ENCODE results near the gene SPRN.

The SPRN gene

DNA sequence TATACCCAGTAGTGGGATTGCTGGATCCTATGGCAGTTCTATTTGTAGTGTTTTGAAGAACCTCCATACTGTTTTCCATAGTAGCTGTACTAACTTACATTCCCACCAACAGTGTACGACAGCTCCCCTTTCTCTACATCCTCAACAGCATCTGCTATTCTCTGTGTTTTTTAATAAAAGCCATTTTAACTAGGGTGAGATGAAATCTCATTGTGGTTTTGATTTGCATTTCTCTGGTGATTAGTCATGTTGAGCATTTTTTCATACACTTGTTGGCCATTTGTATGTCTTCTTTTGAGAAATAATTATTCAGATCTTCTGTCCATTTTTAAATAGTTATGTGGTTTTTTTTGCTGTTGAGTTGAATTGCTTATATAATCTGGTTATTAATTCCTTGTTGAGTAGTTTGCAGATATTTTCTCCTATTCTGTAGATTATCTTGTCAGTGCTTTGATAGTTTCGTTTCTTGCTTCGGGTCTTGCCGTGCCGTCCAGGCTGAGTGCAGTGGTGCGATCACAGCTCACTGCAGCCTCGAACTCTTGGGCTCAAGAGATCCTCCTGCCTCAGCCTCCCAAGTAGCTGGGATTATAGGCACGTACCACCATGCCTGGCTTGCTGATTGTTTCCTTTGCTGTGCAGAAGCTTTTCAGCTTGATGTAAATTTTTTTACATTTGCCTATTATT is 18.4 kb downstream of the SPRN start:
- DNase-seq (ENCODE audit: low read depth in 2 of 2): peak; percentile 23 to 24

DNA sequence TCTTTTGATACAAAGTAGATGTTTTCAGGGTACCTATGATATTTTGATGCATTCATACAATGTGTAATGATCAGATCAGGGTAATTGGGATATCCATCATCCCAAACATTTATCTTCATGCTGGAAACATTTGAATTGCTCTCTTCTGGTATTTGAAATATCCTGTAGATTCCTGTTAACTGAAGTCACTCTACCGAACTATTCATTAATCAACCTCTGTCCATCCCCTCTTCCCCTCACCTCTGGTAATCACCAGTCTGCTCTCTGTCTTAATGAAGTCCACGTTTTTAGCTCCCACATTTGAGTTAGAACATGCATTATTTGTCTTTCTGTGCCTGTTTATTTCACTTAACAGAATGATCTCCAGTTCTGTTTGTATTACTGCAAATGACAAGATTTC is 19.2 kb downstream of the SPRN start:
- DNase-seq (ENCODE audit: low read depth in 2 of 2): no peak

DNA sequence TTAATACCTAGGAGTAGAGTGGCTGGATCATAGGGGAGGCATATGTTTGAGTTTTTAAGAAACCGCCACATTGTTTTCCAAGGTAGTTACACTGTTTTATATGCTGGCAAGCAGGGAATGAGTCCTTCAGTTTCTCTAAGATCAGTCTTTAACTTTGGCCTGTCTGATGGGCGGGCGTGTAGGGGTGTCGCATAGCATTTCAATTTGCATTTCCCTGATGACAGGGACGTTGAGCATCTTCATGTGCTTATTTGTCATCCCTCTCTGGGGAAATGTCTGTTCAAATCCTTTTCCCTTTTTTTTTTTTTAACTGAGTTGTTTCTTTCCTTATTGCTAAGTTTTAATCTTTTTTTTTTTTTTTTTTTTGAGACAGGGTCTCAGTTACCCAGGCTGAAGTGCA is 20.6 kb downstream of the SPRN start:
- DNase-seq (ENCODE audit: low read depth in 2 of 2): no peak

DNA sequence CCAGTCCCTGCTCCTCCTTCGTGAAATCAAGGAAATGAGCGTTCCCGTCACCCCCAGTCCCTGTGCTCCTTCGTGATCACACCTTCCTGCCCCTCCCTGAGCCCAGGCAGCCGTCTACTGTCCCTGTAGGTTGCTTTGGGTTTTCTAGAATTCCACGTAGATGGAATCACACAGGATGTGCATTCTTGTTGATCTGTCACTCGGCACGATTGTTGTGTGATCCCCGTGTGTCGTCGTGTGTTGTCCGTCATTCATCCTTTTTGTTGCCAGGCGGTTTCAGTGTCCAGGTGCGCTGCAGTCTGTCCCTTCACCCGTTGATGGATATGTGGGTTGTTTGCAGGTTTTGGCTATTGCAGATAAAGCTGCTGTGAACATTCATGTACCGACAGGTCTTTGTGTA is 21.1 kb downstream of the SPRN start:
- no peak for DNase-seq (ENCODE audit: low read depth in 2 of 2)

DNA sequence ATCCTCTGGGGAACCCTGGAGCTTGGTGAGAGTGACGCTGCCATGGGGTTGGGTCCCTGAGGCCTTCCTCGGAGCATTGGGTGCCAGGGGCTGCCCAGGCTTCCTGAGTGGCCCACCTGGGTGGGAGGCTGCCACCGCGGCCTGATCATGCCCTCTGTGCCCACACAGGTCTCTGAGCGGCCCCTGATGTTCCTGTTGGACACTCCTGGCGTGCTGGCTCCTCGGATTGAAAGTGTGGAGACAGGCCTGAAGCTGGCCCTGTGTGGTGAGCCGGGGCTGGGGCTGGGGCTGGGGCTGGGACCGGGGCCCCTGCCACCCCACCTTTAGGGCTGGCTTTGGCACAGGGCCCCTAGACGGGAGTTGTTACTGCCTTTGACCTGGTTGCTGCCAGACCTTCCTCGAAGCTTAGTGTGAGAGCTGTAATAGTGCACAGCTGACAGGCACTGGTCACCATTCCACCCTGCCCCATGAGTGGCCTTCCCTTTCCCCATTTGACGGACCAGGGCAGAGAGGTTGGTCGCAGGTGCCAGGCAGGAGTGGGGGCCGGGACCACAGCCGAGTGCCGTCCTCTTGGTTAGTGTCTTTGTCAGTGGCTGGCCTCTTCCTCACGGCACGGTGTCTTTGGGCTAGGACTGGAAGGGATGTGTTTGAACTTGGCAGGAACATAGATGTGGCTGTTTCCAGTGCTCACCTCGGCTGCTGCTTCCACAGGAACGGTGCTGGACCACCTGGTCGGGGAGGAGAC is 22.3 kb downstream of the SPRN start:
- no peak for DNase-seq (ENCODE audit: low read depth in 2 of 2)

DNA sequence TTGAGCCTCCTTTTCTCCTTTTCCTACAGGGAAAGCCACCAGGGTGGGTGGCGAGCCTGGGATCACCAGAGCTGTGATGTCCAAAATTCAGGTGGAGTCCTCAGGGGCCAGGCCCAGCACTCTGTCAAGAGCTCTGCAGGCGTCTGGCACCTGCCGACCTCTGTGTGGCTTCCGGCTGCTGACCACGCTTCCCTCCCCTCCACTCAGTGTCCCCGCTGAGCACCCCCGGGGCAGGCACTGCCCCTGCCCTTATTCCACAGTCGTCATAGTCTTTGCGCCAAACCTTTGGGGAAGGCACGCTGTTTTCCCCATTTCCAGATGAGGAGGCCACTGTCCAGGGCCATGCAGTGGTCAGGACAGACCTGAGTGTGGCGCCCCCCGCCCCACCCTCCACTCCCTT is 22.9 kb downstream of the SPRN start:
- DNase-seq (ENCODE audit: low read depth in 2 of 2): no peak

DNA sequence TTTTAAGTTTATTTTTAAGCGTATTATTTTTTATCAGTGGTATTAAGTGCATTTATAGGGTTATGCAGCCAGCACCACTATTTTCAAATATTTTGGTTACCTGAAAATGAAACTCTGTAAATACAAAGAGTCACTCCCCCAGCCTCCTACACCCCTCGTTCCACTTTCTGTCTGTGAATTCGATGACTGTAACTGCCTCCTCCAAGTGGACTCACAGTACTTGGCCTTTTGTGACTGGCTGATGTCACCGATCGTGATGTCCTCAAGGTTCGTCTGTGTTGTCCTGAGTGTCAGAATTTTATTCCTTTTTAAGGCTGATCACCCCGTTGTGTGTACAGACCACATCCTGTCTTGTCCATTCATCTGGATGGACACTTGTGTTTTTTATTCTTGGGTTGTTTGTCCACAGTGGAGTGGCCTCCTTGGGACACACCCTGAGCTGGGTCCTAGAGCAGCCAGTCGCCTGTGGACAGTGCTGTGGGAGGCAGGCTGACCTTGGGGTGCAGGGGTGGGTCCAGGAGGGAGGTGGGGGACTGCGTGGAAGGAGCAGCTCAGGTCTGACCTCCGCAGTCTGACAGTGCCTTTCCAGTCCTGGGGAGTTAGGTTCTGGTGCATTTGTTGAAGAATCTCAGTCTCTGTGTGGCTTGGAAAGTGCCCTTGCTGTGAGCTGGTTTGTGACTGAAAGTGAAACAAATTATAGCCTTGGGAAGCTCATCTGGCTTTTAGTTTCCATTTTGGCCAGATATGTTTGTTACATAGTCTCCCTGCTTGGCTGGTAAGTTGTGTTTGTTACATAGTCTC is 23.6 kb downstream of the SPRN start:
- no peak for DNase-seq (ENCODE audit: low read depth in 2 of 2)

DNA sequence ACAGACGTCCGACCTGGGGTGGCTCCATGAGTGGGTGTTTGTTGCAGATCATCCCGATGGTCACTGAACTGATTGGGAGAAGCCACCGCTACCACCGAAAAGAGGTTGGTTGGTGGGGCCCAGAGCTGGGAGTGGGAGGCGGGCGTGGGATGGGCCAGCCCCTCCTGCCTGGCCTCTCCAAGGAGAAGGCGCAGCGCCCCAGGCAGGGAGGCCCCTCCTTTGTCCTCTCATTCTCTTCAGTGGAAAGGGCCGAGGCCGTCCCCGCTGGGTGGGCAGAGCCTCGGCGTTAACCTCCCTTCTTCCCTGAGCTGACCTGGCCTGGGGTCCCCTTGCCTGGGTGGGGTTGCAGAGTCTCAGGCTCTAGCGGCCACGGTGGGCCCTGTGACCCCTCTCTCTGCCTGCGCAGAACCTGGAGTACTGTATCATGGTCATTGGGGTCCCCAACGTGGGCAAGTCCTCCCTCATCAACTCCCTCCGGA is 25.3 kb downstream of the SPRN start:
- no peak for DNase-seq (ENCODE audit: low read depth in 2 of 2)

DNA sequence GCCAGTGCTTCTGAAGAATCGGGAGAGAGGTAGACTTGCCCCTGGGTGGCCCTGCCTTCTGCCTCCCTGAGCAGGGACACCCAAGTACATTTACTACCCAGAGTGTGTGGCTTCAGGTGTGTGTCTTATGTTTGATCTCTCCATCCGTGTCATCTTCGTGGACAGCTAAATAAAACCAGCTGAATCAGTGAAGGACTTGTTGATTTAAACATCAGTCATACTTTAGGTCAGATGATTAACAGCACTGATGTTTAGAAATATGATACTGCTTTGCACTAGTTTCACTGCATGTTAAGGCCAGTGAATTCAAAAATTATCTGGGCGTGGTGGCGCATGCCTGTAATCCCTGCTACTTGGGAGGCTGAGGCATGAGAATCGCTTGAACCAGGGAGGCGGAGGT is 26.5 kb downstream of the SPRN start:
- no peak for DNase-seq (ENCODE audit: low read depth in 2 of 2)

DNA sequence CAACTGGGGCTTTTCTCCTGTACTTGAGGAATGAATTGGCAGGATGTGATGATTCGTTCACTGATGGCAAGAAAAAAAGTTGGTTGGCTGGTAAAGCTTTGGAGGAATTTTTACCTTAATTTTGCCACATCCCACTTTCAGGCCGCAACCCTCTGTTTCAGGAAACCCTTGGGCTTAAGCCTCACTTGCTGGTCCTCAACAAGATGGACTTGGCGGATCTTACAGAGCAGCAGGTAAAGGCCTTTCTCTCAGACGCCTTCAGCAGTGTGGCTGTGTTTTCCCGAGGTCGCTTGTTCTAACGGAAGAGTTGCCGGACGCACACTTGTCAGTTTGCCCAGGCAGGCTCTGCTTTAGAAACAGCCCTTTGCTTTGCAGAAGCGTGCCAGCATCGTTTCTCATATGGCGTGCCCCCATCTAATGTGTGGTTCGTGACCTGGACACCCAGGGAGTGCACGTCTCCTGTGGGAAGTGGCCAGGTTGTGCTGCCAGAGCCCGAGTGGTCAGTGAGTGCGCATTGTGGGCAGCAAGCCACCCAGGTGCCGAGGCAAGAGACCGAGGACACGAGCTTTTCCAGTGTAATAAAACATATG is 28.3 kb downstream of the SPRN start:
- DNase-seq (ENCODE audit: low read depth in 2 of 2): no peak

DNA sequence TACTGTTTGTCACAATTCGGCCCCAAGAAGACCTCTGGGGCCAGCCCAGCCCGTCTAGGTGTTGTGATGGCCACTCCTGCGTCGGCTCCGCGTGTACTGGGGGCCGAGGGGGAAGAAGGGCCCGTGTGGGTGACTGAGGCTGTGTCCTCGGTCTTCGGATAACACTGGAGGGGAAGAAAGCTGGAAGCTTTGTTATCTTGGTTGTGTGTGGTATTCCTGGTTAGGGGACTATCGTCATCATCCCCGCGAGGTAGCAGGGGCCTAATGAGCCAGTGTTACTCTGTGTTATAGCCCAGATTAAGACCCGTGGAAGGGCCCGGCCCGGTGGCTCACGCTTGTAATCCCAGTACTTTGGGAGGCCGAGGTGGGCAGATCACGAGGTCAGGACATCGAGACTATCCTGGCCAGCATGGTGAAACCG is 29.6 kb downstream of the SPRN start:
- no peak for DNase-seq (ENCODE audit: low read depth in 2 of 2)

DNA sequence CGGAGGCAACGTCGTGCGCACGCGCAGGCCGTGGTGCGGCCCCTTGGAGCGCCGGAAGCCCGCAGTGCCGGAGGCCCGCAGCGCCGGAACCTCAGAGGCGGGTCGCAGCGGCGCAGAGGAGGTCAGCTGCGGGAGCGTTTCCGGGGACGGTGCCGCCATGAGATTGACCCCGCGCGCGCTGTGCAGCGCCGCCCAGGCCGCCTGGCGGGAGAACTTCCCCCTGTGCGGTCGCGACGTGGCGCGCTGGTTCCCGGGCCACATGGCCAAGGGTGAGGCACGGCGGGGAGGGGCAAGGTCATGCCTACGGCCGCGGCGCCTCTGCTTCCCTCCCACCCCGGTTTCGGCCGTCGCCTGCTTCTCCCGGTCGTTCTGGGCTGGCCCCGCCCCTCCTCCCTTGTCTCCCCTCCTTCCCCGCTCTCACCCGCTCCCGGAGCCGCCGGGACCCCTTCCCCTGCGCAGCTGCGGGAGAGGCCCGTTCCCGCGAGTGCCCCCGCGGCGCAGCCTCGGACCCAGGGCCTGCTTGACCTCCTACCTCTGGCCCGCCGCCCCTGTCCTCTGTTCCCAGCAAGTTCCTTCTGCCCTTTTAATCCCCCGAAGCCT is 30.3 kb downstream of the SPRN start, which contains the start of gene MTG1:
Gene MTG1 (plus strand): TSS at position 94 of the 600 bp plus-strand sequence. CDS start 64 bp downstream, at position 158.
- peak; percentile 72 to 76 for DNase-seq (ENCODE audit: low read depth in 2 of 2)

DNA sequence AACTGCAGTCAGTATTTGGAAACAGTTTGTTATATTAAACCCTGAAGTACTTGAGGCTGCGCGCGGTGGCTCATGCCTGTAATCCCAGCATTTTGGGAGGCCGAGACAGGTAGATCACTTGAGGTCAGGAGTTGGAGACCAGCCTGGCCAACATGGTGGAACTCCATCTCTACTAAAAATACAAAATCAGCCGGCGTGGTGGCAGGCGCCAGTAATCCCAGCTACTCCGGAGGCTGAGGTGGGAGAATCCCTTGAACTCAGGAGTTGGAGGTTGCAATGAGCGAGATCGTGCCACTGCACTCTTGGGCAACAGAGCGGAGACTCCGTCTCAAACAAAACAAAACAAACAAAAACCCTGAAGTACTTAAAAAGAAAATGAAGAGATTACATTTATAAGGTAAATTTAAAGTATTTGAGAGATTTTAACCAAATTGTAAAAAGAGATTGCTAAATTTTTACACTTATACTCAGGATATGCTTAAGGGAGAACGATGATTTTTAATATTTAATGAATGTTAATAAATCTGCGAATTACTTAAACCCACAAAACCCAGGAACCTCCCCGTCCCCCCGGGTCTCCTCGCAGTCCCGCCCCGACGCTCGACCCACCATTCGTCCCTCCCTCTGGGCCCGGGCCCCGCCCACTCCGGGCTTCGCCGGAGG is 30.9 kb downstream of the SPRN start:
- no peak for DNase-seq (ENCODE audit: low read depth in 2 of 2)

DNA sequence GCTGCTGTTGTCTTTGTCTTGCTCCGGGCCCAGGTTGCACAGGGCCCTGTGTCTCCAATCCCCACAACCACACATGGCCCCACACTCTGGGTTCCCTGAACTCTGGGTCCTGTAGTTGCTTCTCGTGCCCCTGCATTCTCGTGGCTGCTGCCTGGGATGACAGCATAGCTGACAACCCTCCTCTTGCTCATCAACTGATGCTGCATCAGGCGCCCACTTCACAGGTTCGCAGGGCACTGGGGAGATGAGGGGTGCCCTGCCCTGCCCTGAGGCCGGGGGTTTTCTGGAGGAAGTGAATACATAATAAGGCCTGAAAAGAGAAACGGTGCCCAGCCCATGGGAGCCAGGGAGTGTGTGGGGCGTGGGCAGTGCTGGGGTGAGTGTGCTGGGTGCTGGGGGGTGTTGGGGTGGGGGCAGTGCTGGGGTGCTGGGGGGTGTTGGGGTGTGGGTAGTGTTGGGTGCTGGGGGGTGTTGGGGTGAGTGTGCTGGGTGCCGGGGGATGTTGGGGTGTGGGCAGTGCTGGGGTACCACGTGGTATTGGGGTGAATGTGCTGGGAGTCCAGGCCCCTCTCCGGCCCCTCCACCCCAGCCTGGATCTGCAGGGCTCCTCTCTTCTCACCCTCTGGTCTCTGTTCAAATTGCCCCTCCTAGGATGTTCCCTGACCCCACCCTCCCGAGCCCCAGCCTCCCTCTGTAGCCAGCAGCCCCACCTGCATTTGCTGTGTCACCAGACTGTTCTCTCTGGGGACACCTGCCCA is 32.5 kb downstream of the SPRN start:
- no peak for DNase-seq (ENCODE audit: low read depth in 2 of 2)

DNA sequence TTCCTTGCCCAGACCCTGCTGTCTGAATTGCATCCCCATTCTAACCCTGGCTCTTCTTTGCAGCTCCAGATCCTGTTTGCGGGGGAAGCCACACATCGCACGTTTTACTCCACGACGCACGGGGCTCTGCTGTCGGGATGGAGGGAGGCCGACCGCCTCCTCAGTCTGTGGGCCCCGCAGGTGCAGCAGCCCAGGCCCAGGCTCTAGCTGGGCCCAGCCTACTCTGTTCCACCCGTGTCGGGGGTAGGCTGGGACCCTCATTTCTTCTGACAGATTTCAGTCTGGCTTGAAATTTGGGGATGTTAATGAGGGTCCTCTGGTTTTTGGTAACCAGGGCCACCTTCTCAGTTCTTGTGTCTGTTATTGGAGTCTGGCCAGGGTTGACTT is 33.2 kb downstream of the SPRN start:
- DNase-seq (ENCODE audit: low read depth in 2 of 2): no peak

DNA sequence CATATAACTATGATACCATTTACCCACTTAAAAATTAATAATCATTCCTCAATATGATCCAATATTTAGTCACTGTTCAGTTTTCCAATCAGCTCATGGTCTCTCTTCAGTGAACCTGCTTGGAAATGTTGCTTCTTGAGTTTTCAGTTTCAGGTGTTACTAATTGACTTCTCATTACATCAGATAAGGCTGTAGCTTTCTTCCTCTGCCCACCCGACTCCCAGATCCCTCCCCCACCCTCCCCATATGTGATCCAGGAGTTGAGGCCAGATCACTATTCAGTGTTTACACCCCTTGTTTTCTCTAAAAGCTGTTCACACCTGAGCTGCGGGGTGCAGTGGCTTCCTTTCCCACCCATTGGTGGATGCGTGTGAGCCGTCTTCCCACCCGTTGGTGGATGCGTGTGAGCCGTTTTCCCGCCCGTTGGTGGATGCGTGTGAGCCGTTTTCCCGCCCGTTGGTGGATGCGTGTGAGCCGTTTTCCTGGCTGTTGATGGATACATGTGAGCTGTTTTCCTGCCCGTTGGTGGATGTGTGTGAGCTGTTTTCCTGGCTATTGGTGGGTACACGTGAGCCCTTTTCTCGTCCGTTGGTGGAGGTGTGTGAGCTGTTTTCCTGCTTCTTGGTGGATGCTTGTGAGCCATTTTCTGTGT is 33.7 kb downstream of the SPRN start:
- no peak for DNase-seq (ENCODE audit: low read depth in 2 of 2)

DNA sequence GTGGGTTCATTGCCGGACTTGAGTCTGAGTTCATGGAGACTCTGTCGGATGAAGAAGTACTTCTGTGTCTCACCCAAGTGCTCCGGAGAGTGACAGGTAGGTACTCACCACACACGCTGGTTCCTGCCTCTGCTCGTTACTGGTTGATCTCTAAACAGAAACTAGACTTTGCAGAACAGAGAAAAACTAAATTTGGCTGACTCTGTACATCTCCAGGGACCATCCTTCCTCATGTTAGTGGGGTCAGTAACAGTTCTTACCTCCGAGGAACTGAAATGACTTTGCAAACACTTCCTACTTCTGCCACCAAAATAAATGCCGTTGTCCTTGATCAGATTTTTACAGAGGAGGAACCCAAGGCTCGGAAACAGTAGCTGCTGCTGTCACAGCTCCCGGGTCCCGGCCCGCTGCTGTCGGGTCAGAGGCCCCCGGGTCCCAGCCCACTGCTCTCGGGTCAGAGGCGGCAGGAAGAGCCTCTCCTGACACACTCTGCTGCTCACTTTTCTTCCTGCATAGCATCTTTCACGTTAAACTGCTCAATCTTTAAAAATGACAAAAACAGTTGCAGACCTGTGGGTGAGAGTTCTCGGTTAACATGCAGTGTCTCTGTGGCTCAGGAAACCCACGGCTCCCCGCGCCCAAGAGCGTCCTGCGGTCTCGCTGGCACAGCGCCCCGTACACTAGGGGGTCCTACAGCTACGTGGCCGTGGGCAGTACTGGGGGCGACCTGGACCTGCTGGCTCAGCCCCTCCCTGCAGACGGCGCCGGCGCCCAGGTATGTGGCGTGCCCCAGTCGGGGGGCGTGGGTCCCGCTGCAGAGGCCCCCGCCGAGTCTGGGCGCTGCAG is 35.2 kb downstream of the SPRN start:
- DNase-seq (ENCODE audit: low read depth in 2 of 2): no peak

DNA sequence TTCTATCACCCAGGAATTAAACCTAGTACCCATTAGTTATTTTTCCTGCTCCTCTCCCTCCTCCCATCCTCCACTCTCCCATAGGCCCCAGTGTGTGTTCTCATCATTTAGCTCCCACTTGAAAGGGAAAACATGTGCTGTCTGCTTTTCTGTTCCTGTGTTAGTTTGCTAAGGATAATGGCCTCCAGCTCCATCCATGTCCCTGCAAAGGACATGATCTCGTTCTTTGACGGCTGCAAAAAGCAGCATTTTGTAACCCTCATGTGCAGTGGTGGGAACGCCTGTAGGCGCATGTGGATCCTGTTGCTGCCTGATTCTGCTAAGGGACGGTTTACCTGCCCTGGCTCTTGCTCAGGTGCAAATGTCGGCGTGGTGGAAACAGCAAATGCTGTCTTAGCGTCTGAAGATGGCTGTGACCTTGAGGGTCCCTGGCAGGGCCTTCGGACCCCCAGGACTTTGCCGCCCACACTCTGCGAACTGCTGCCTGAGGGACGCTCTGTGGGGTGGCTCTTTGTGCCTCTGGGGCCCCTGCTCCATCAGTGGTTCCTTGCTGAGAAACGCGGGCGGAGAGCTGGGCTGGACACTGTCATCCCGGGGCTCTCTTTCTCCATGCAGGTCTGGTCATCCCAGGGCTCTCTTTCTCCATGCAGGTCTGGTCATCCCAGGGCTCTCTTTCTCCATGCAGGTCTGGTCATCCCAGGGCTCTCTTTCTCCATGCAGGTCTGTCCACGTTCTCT is 36.0 kb downstream of the SPRN start:
- no peak for DNase-seq (ENCODE audit: low read depth in 2 of 2)

Measured in fibroblast of skin of left biceps (primary cell).